GM19025 (cell line): ENCODE results near the gene GOLGA2.
"Not testable (repeated sequence)": the region's sequence is repeated elsewhere in the genome, so short reads cannot be mapped to it uniquely, and the experiment has no call there.

Experiments
- ATAC-seq: cut with Tn5 transposase; IDR thresholded peaks from one replicate; pipeline ENCODE4 v1.9.1; 2021; ENCODE audit warnings: mild to moderate bottlenecking, low read depth, moderate library complexity; ENCODE audit not compliant: unreplicated experiment

The GOLGA2 gene

DNA sequence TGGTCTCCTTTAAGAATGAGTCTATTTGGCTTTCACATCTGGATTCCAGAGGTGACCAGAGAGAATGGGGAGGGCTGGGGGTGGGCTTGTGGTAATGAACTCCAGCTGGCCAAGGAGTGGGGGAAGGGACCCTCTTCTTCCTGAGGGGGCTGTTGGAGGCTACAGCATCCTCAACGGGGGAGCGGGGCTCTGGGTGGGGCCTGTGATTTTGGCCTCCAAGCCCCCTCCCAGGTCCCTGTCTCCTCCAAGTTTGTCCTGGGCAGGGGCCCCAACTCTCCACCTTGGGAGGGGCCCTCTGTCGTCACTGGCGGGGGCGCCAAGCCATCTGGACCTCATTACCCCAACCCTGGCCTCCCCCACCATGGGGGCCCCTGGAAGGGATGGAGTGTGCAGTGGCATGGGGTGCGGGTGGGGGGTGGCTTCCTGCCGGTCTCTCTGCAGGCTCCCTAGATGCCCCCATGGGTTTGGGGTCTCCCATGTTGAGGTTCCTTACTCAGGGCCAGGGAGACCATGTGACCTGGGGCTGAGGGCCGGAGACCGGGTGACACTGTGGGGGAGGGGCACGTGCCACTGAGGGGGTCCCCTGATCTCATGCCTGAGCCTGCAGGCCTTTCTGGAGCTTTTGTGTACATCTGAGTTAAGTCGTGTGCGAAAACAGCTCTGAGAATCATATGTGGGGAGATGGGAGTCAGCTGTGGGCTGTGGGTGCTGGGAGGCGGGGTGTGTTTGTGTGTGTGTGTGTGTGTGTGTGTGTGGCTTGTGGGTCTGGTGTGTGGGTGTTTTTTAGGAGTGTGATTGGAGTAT is 32.4 kb downstream of the GOLGA2 start:
- ATAC-seq: no peak

DNA sequence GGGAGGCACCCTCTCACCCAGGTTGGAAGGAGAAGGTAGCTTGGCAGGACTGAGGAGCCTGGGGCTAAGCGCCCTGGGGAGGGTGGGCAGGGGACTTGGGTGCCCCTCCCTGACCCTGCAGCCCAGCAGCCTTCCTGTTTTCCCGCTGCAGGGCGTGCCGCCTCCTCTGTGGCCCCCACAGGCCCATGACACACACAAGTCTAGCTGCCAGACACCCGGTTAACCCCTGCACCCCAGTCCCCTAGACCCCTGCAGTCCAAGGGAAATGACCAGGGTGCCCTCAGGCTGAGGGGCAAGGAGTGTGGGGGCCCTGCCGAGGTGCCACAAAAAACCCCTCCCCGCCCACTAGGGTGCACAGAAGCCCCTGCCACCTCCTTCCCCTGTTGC is 33.0 kb downstream of the GOLGA2 start:
- ATAC-seq: no peak

DNA sequence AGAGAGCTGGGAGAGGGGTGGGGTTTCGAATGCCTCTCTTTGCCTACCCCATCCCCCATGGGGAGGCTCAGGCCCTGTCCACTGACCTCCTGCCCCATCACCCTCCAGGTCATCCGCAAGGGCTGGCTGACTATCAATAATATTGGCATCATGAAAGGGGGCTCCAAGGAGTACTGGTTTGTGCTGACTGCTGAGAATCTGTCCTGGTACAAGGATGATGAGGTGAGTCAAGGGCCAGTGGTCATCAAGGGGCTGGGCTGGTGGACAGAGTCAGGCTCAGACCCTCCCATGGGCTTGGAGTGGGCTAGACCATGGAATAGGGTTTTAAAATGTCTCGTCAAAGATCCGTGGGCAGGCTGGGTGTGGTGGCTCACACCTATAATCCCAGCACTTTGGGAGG is 33.7 kb downstream of the GOLGA2 start:
- ATAC-seq: no peak

DNA sequence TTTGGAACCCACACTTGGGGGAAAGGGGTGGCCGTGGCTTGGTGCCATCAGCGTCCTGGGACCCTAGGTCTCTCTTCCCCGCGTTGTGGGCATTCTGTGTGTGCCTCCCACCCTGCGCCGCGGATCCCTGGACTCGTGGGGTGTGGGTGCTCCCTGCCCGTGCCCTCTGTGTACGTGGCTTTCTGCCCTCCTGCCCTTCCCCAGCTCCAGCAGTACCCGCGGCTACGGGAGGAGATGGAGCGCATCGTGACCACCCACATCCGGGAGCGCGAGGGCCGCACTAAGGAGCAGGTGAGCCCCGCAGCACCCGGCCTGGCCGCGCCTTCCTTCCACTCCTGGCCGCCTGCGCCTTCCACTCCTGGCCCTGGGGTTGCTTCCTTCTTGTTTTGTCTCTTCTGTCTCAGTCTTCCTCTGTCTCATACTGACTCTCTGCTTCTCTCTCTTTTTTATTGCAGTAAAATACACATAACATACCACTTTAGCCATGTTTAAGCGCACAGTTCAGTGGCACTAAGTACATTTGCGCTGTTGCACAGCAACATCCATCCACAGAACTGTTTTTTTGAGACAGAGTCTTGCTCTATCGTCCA is 41.9 kb downstream of the GOLGA2 start:
- ATAC-seq: no peak

DNA sequence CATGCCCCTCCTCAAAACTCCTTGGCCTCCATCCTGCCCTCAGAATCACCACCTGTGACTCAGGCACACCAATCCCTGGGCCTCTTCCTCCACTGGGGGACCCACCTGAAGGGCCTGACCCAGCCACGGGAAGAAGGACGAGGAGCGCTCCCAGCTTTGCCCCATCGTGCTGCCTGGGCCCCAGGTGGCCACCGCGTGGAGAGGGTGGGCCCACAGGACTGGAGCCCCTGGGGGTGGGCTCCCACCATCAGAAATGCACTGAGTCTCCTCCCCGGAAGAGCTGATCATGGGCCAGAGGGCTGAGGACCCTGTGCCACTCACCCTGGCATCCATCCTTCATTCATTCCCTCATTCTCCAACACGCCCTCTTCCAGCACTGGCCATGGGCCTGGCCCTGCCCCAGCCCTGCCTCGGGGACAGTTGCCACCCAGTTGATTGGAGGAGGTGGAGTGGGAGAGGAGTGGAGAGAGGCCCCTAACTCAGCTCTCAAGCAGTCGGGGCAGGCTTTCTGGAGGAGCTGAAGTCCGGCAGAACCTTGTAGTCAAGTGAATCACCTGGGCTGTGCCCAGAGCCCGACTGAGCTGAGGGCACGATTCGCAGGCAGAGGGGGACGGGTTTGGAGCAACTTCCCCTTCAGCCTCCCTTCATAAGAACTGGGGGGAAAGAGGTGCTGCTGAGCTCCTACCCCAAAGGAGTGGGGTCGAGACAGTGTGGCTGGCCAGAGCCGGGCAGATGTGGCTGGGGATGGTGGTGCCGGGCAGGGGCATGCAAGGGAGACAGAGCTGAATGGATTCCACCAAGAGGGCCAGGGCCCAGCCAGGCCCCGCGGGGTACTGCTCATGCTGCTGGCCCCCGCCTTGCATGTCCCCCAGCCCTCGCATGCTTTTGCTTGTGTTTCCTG is 43.0 kb downstream of the GOLGA2 start:
- ATAC-seq: no peak

DNA sequence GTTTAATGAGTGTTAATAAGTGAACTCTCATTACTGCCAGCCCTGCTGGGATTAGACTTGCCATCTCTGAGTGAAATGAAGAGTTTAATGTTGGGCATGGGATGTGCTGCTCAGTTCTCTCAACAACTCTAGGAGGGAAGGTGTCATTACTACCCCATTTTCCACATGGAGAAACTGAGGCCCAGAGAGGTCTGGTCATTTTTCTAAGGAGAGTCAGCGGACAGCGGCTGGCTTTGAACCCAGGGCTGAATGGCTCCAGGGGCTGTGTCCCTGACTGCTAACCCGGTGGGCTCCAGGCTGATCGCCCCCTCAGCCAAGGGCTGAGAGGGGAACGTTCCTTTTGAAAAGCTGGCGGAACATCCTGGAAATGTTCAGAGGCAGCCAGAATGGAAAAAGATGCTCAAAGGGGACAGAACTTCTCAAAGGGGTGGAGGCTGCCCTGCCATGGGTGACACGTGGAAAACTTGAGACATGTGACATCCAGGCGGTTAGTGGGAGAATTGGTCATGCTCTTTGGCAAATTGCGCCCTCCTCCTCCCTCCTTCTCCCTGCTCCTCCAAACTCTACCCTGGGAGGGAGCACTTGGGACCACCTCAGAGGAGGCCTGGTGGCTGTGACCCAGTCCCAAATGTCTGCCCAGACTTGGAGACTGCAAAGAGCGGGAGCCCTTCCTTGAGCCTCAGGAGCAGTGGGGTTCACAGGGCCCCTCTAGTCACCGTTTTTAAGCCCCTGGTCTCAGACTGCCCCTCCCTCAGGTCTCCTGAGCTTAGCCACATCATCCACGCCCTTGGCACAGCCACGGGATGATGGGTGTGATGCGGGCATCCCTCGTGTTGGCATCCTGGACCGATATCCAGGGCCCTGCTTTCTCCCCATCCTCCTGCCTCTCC is 43.9 kb downstream of the GOLGA2 start:
- no peak for ATAC-seq

DNA sequence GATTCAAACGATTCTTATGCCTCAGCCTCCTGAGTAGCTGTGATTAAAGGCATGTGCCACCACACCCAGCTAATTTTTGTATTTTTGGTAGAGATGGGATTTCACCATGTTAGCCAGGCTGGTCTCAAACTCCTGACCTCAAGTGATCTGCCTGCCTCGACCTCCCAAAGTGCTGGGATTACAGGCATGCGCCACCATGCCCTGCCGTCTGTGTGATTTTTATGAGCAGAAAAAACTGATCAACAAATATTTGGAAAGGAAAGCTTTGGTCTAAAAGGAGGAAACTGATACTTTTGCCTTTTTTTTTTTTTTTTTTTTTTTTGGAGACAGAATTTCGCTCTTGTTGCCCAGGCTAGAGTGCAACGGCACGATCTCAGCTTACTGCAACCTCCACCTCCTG is 44.9 kb downstream of the GOLGA2 start:
- not testable (repeated sequence) for ATAC-seq

DNA sequence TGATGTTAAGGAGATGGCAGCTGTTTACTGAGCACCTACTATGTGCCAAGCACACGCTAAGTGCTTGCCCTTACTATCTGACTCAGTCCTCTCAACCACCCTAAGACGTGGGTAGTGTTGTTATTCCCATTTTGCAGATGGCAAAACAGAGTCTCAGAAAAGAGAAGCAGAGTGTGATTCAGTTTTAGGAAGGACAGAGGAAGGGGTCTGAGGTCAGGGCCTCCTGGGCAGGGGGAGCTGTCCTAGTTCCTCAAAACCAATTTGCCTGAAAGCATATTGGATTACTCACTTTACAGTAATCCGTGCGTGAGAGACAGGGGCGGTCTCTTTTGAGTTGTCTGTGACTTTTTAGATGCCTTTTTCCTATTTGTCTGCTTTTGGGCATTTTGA is 49.4 kb downstream of the GOLGA2 start:
- no peak for ATAC-seq

DNA sequence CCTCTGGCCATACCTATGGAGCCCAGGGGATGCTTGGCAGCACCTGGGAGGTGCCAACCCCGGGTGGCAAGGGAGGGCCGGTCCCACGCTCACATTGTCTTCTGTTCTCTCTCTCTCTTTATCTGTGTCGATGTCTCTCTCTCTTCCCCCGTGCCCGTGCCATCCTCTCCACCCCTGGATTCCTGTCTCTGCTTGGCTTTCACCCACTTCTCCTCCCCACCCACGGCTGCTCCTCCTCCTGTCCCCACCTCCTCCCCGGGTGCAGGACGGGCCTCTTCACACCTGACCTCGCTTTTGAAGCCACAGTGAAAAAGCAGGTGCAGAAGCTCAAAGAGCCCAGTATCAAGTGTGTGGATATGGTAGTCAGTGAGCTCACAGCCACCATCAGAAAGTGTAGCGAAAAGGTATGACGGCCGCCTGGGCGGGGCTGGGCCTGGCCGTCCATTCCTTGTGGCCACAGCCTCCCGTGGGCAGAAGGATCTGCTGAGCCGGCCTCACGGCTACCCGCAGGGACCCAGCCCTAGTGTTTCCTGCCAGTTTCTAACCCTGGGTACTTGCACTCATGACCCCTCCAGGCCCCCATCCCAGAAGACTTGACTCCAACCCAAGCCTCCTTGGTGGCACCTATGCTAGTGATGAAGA is 49.9 kb downstream of the GOLGA2 start:
- no peak for ATAC-seq

DNA sequence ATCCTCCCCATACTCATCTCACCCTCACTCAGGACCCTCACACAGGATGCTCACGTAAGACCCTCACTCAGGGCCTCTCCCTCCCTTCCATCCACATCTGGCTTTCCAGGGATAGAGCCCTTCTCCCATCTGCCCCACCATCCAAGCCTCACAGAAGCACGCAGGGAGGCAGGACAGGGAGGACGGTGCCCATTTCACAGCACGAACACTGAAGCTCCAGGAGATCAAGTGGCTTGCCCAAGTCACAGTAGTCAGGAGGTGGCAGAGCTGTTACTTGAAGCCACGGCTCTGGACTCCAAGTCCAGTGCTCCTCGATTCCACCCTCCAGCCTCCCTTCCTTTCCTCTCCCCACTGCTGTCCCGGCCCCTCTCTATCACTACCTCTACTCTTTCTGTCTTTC is 50.9 kb downstream of the GOLGA2 start:
- ATAC-seq: no peak

DNA sequence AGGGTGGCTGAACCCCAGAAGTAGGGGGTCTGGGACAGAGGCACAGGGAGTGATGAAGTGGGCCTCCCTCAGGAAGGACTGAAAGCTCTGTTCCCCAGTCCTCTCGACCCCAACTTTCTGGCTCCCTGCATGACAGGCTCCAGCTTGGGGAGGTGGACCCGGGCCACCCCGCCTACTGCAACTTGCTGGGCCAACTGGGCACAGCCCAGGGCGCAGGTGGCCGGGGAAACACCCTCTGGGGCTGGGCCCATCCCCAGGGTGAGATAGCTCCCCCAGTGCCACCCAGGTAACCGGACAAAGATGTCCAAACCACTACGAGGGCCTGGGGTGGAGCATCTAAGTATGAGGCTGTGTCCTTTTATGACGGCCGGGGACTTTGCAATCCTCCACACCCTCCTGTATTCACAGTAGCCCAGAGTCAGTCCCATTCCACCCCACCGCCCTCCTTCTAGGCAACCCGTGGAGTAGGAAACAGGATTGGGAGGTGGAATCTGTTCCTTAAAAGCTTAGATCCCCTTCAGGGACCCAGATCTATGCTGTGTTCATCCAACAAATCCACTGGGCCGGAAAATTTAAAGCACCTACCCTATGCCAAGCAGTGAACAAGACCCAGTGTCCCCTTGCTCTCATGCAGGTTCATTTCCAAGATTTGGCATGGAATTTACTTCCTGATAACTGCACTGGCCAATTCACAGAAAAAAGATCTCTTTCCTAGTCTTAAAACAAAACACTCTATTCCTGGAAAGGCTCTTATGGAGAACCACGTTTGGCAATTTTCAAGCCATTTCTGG is 52.7 kb downstream of the GOLGA2 start:
- no peak for ATAC-seq

DNA sequence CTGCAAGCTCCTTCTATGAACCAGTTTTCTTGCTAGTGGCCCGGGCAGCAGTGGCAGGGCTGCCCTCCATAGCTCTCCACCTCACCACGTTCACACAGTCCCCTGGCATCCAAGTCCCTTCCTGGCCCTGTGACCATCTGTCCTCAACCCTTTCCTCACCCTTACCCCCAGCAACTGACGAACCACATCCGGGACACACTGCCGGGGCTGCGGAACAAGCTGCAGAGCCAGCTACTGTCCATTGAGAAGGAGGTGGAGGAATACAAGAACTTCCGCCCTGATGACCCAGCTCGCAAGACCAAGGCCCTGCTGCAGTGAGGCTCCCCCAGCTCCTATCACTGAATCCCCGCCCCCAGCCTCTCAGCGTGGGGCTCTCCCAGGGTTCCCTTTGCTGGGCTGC is 53.8 kb downstream of the GOLGA2 start:
- ATAC-seq: no peak

DNA sequence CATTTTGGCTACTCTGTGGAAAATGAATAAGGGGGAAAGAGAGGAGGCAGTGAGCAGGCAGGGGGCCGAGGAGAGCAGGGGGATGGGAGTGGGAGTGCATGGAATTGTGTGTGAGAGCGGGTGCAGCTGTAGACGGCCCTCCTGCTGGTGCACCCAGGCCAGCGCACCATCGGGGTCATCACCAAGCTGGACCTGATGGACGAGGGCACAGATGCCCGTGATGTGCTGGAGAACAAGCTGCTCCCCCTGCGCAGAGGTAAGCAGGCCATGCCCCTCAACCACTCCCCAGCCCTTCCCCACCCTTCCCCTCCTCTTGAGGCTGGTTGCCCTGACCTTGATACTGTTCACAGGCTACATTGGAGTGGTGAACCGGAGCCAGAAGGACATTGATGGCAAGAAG is 56.0 kb downstream of the GOLGA2 start:
- ATAC-seq: no peak

DNA sequence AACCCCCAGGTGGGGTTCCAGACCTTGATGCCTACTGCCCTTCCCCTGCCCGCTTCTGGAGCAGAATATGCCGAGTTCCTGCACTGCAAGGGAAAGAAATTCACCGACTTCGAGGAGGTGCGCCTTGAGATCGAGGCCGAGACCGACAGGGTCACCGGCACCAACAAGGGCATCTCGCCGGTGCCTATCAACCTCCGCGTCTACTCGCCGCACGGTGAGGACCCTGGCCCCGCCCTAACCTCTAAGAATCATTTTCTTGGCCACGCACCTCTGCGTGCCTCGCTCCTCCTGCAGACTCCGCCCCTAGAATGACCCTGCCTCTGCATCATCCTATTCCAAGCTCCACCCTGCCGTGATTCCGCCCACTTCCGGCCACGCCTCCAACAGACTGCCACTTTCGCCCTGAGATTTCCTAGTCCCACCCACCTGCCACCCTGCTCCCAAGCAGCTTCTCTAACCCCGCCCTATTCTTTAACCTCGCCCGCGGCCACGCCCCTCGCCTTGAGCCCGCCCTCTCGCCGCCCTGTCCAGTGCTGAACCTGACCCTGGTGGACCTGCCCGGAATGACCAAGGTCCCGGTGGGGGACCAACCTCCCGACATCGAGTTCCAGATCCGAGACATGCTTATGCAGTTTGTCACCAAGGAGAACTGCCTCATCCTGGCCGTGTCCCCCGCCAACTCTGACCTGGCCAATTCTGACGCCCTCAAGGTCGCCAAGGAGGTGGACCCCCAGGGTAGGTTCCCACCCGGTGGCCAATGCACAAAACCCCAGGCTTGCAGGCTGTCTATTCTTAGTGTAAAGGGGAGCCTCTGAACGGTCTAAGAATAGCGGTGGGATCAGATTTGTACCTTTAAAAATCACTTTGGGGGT is 57.1 kb downstream of the GOLGA2 start:
- peak; percentile 90 for ATAC-seq

DNA sequence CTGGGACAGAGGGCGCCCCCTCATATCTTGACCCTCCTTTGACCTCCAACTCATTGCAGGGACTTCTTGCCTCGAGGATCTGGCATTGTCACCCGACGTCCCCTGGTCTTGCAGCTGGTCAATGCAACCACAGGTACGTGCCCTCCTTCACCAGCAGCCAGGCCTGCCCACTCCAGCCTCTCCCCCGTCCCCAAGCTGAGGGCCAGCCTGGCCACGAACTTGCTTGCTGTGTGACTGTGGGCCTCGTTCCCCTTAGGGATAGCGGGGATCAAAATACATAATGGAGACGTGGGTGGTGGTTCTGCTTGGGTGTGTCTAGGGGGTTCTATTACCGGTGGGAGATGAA is 57.7 kb downstream of the GOLGA2 start:
- no peak for ATAC-seq

DNA sequence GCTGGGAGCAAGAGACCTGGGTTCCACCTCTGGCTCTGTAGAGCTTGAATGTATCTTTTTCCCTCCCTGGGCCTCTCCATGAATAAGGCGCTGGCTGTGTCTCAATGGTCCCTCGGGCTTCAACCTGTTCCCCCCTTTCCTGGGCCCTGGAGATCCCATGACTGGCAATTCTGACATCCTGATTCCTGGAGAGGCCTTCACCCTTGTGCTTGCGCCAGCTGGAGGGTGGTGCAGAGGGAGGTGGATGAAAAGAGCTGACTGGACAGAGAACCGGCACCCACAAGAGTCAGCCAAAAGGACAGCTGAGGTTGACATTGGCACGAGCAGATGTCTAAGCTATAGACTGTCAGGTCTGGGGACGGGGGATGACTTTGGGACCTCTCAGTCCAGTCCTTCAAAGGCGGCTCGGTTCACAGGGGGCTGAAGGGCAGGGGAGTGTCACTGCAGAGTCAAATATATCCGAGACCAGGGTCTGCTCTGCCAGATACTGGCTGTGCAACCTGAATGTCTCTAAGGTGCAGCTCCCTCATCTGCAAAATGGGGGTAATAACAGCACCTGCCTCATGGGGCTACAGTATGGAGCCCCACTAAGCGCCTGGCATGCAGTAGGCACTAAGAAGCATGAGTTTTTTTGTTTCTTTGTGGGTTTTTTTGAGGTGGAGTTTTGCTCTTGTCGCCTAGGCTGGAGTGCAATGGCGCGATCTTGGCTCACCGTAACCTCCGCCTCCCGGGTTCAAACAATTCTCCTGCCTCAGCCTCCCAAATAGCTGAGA is 58.8 kb downstream of the GOLGA2 start:
- no peak for ATAC-seq
